Skeletal muscle satellite cell (primary cell): ENCODE measurements around the gene TPRG1.
A peak's percentile ranks its signal among the peaks of the same experiment; 100 is the strongest.

ENCODE experiments used
- H3K27me3 ChIP-seq: 2 replicates; pipeline ENCODE4 v1.7.0; 2013; ENCODE audit warnings: low read length; ENCODE audit not compliant: control insufficient read depth, insufficient read depth
- H3K36me3 ChIP-seq: 2 replicates; pipeline ENCODE4 v1.7.0; 2013; ENCODE audit warnings: mild to moderate bottlenecking, control low read depth, low read length; ENCODE audit not compliant: insufficient read depth
- H3K4me1 ChIP-seq: 2 replicates; pipeline ENCODE4 v1.7.0; 2013; ENCODE audit warnings: low read length; ENCODE audit not compliant: control insufficient read depth, insufficient read depth
- H3K4me2 ChIP-seq: 2 replicates; pipeline ENCODE4 v1.7.0; 2013; ENCODE audit warnings: mild to moderate bottlenecking, low read length
- H3K4me3 ChIP-seq: 2 replicates; pipeline ENCODE4 v1.7.0; 2013; ENCODE audit warnings: low read length
- H3K9ac ChIP-seq: 2 replicates; pipeline ENCODE4 v1.7.0; 2013; ENCODE audit warnings: mild to moderate bottlenecking, low read depth, low read length, moderate library complexity
- H3K9me3 ChIP-seq: replicated peaks from 2 replicates; pipeline ENCODE4 v1.7.0; 2013; ENCODE audit warnings: mild to moderate bottlenecking, control low read depth, low read length

The TPRG1 gene

GRCh38 chr3:189167027-189167766 lies 4.6 kb upstream of the TPRG1 start:
- no peak overlapping the region for H3K9ac ChIP-seq
- H3K4me2 ChIP-seq: no peak overlapping the region
- no peaks in the 10 kb centered on the region for H3K4me1 ChIP-seq
- H3K9me3 ChIP-seq: no peaks in the 10 kb centered on the region
- H3K27me3 ChIP-seq: no peaks in the 10 kb centered on the region
- H3K4me3 ChIP-seq: no peak overlapping the region
- no peaks in the 10 kb centered on the region for H3K36me3 ChIP-seq

- Histone ChIP-seq H3K4me3 (no peak overlapping the region), H3K9me3 (no peaks in the 10 kb centered on the region), H3K4me1 (no peaks in the 10 kb centered on the region), H3K4me2 (no peak overlapping the region), H3K36me3 (no peaks in the 10 kb centered on the region), H3K9ac (no peak overlapping the region), H3K27me3 (no peaks in the 10 kb centered on the region)
Measured at GRCh38 chr3:189168711-189169110, 3.1 kb upstream of the TPRG1 start.

- Histone ChIP-seq H3K4me1 (no peaks in the 10 kb centered on the region), H3K4me2 (no peak overlapping the region)
Measured at GRCh38 chr3:189169728-189170127, 2.0 kb upstream of the TPRG1 start.

GRCh38 chr3:189170559-189170958 lies 1.2 kb upstream of the TPRG1 start:
- H3K9me3 ChIP-seq: no peaks in the 10 kb centered on the region
- H3K4me2 ChIP-seq: no peak overlapping the region
- no peak overlapping the region for H3K9ac ChIP-seq
- no peaks in the 10 kb centered on the region for H3K4me1 ChIP-seq
- no peaks in the 10 kb centered on the region for H3K27me3 ChIP-seq
- H3K4me3 ChIP-seq: no peak overlapping the region
- no peaks in the 10 kb centered on the region for H3K36me3 ChIP-seq

More at GRCh38 chr3:189169728-189170127, 2.0 kb upstream of the TPRG1 start:
- no peak overlapping the region for H3K9ac ChIP-seq
- H3K27me3 ChIP-seq: no peaks in the 10 kb centered on the region
- H3K4me3 ChIP-seq: no peak overlapping the region
- no peaks in the 10 kb centered on the region for H3K9me3 ChIP-seq
- H3K36me3 ChIP-seq: no peaks in the 10 kb centered on the region

GRCh38 chr3:189172668-189173419 lies 1.1 kb downstream of the TPRG1 start:
- H3K9ac ChIP-seq: no peak overlapping the region
- no peak overlapping the region for H3K4me2 ChIP-seq
- no peaks in the 10 kb centered on the region for H3K9me3 ChIP-seq
- H3K27me3 ChIP-seq: no peaks in the 10 kb centered on the region
- no peaks in the 10 kb centered on the region for H3K36me3 ChIP-seq
- H3K4me3 ChIP-seq: no peak overlapping the region
- H3K4me1 ChIP-seq: no peaks in the 10 kb centered on the region

- no peaks in the 10 kb centered on the region for H3K4me1 ChIP-seq
- no peaks in the 10 kb centered on the region for H3K36me3 ChIP-seq
- H3K9ac ChIP-seq: no peak overlapping the region
- no peaks in the 10 kb centered on the region for H3K27me3 ChIP-seq
- no peak overlapping the region for H3K4me3 ChIP-seq
- H3K4me2 ChIP-seq: no peak overlapping the region
- H3K9me3 ChIP-seq: no peaks in the 10 kb centered on the region
Measured at GRCh38 chr3:189184566-189184965, 12.8 kb downstream of the TPRG1 start.

- Histone ChIP-seq H3K4me2 (no peak overlapping the region), H3K4me1 (no peaks in the 10 kb centered on the region), H3K9ac (no peak overlapping the region), H3K9me3 (no peaks in the 10 kb centered on the region), H3K4me3 (no peak overlapping the region), H3K36me3 (no peaks in the 10 kb centered on the region), H3K27me3 (no peaks in the 10 kb centered on the region)
Measured at GRCh38 chr3:189186101-189186500, 14.3 kb downstream of the TPRG1 start.

GRCh38 chr3:189188466-189188865 lies 16.7 kb downstream of the TPRG1 start:
- H3K9ac ChIP-seq: no peak overlapping the region
- no peak overlapping the region for H3K4me3 ChIP-seq
- no peaks in the 10 kb centered on the region for H3K36me3 ChIP-seq
- H3K4me1 ChIP-seq: no peaks in the 10 kb centered on the region
- no peaks in the 10 kb centered on the region for H3K27me3 ChIP-seq
- no peak overlapping the region for H3K4me2 ChIP-seq
- peaks cover 6% of the 10 kb centered on the region for H3K9me3 ChIP-seq

- no peaks in the 10 kb centered on the region for H3K4me1 ChIP-seq
- H3K36me3 ChIP-seq: no peaks in the 10 kb centered on the region
- no peak overlapping the region for H3K4me2 ChIP-seq
- peaks cover 8% of the 10 kb centered on the region for H3K9me3 ChIP-seq
- no peak overlapping the region for H3K9ac ChIP-seq
- no peaks in the 10 kb centered on the region for H3K27me3 ChIP-seq
- no peak overlapping the region for H3K4me3 ChIP-seq
Measured at GRCh38 chr3:189192725-189193124, 21.0 kb downstream of the TPRG1 start.

DNA sequence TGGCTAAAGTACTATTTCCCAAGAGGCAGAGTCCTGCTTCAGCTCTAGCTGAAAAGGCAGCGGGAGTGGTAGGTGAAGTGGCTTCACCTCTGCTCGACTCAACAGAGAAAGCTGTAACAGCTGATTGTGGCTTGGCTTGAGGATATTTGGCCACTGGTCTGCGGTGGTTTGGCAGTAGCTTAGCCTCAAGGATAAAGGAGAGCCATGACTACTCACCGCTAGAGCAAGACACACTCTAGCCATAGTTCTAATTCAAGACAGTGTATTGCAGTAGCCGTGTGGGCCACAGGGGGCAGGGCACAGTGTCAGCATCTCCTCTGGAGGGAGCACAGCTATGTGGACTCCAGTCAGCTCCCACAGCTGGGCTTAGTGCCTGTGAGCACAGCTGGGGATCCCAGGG lies 23.5 kb downstream of the TPRG1 start:
- H3K4me3 ChIP-seq: no peak overlapping the region
- no peaks in the 10 kb centered on the region for H3K4me1 ChIP-seq
- H3K9me3 ChIP-seq: peaks cover 8% of the 10 kb centered on the region
- H3K36me3 ChIP-seq: no peaks in the 10 kb centered on the region
- no peaks in the 10 kb centered on the region for H3K27me3 ChIP-seq
- no peak overlapping the region for H3K4me2 ChIP-seq
- no peak overlapping the region for H3K9ac ChIP-seq

DNA sequence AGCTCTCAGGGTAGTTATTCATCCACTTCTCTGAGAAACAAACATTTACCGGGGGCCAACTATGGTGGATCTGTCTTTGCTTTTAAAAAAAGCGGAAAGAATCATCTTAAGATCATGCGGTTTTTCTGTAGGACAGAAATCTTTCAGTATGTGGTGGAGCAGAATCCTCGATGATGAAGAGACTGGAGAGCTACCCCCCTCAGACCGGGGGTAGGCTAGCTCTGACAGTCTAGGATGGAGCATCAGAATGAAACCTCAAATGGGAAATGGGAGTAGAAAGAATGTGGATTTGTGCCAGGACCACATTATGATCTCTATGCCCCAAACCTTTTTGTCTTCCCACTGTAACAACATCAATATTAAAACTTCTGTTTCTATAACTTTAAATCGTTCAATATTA lies 30.3 kb downstream of the TPRG1 start:
- no peaks in the 10 kb centered on the region for H3K9me3 ChIP-seq
- H3K9ac ChIP-seq: no peak overlapping the region
- no peaks in the 10 kb centered on the region for H3K27me3 ChIP-seq
- no peaks in the 10 kb centered on the region for H3K36me3 ChIP-seq
- H3K4me1 ChIP-seq: no peaks in the 10 kb centered on the region
- H3K4me3 ChIP-seq: no peak overlapping the region
- peak overlapping the region; percentile 54 for H3K4me2 ChIP-seq

DNA sequence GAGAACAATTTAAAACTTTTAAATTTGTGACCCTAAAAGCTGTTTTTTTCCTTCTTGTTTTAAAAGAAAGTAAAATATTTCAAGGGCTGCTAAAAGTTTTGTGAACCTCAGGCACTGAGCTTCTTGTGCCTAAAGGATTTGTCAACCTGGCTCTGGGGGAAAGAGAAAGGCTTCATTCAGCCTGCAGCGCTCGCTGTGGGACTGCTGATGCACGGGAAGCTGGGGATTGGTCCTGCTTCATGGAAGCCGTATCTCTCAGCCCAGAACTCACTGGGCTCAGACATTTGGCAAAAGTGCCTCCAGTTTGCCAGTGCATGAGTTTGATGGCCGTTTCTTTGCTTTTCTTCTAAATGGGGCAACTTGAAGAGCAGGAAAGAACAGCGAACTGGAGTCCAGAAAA lies 30.8 kb downstream of the TPRG1 start:
- Histone ChIP-seq H3K4me2 (peak overlapping the region; percentile 54), H3K9ac (no peak overlapping the region), H3K4me3 (no peak overlapping the region), H3K36me3 (no peaks in the 10 kb centered on the region), H3K27me3 (no peaks in the 10 kb centered on the region), H3K4me1 (no peaks in the 10 kb centered on the region), H3K9me3 (no peaks in the 10 kb centered on the region)
